Stimulated activated CD8-positive, alpha-beta memory T cell treated with anti-CD3 and anti-CD28 coated beads, Interleukin-12 subunit alpha, Interleukin-12 subunit beta, amount 100 ng/mL, for 24 hours (primary cell): Measurements from ENCODE around the gene CDK2.

Experiments
- DNase-seq: peaks from one replicate; pipeline ENCODE4 v3.0.0-alpha.2; 2020; ENCODE audit errors: extremely low read depth

CDK2 gene

DNA sequence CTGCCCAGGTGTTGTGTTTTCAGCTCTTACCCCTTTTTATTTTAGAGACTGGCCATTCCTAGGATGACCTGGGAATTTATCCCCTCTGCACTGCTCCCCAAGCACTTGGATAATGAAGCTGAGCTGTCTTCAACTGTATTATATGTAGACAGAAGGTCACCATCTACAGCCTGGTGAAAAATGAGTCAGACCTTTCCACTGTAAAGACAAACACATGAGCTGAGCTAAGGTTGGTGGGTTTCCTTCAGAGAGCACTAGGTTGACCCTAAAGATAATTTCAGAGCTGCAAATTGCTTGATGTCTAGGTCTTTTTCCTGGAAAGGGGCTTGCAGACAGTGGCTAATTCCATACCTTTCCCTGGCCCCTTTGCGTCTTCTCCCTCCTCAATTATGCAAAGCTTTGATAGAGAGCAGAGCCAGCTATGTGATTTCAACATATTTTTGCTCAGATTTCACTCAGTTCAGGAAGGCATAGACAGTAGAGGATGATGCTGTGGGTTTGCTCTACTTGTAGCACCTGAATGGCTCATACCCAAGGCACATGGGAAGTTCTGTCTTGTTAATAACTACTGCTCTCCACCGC, 45.0 kb downstream of the CDK2 start:
- no peak for DNase-seq

DNA sequence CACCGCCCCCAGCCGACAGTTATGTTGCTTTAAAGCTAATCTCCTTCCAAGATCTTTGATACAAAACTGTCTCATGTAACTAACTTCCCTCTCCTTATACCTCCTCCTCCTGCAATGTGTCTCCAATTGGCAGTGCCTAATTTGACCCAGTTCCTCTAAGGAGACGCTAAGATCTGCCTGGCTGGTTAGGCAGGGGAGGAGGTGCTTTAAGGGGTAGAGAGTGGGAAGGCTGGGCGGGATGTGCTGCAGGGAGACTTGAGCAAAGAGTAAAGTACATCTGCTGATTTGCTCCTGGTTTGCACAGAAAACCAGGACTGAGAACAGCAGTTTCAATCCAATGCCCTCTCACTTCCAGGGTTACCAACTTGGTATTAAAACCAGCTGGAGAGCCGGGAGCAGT, 46.9 kb downstream of the CDK2 start:
- DNase-seq, result no peak

DNA sequence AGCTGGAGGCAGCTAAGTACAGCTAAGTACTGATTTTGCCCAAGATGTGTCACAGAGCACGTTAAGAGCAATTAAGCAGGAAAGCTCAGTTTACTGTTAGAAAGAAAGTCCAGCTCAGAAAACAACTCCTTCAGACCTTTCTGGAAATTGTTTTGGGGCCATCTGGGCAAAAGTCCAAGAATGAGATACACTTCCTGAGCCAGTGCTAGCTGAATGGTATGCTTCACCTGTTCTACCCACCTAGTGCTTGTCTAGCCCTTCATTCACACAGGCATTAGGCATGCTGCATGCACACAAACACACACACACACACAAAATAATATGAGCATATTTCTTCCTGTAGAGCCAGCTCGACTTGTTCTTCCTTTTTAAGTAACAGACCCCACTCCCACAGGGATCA, 47.6 kb downstream of the CDK2 start:
- no peak for DNase-seq

DNA sequence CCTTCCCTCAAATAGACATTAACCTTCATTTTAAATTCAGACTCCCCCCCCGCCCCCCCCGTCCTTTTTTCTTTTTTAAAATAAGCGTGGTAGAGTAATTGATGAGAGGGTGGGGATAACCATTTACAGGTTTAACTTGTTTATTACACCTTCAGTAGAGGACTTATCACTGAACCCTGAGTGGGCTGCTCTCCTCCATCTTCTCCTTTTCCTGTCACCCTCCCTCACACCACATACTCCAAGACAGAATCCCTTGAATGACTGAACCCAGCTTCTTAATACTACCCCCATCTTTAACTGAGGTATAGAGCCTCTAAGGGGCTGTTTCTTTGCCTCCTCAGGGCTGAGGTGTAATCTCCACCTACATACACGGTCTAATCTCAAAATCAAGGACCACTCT, 50.6 kb downstream of the CDK2 start:
- DNase-seq, result no peak

DNA sequence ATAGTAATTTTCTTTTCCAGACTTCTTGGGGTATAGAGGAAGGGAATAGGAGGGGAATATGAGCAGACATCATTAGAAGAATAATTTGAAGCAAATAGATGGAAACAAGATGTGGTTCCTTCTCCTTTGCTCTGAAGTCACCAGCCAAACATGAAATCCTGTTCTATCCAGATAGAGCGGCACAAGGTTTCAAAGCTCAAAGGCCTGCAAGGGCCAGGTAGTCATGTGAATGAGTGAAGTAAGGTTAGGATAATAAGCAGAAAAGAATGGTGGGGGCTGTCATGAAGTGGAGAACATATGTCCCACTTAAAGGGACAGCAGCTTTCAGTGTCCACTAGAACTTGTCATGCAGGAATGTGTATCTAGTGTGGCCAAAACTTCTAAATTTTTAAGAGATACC, 51.7 kb downstream of the CDK2 start:
- DNase-seq, result no peak

DNA sequence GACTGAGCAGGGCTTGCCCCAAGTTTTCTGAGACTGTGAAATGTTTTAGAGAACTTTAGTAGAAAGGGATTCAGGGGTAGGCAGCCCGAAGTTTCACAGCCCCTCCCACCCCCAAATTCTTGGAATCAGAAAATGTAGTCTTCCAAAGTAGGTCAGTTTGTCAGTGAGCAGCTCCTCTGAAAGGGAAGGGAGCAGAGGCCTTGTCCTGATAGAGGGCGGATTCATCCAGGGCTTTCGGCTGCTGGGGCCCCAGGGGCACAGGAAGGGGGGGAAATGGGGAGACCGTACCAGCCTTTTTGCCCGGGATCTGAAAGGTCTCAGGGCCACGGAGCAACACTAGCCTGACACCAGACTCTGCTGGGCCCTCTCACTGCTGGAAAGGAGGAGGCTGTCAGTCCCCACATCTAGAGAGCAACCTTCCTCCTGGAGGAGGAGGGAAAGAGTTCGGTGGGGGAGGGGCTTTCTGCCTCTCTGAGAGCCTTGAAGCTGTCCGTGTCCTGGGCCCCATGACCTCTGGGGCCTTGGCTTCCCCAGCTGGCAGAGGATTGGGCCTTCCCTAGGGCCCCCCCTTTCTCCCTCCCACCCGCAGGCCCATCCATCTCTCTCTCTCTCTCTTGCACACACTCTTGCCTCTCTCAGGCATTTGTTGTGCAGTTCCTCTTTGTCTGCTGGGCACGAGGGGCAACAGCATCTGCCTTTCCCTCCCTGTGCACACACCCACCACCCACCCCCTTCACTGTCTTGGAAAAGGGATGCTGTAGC, 54.0 kb downstream of the CDK2 start, which contains the start of gene IKZF4:
Gene IKZF4 (plus strand): TSS at position 621 of the 762 bp plus-strand sequence. CDS start 451 bp downstream, outside the sequence.
- no peak for DNase-seq

DNA sequence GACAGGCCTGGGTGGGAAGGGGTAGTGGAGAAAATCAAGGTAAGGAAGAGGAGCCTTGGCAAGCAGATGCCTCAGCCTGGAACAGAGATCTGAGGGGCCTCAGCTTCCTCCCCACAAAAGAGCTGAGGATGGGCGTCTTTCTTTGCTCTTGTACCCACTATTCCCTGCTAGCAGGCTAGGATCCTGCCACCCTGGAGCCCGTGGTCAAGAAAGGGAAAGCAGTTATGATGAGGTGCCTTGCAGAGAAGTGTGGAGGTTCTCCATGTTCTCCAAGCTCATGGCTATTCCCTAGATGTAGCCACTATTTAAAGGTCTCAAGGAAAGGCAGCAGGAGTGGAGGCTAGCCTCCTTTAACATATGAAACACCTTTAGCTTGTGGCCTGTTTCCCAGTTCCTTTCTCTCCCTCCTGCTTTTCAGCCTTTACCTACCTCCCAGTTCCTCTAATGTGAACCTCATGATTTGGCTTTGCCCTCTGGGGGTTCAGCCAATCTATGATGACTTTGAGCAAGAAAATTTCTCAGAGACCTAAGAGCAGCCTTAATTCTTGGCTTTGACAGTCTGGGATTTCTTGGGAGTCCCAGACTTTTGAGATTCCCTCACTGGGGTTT, 55.4 kb downstream of the CDK2 start:
- no peak for DNase-seq
